Left kidney (tissue), 2 donors: ENCODE measurements around the gene PCCA. TPM values are rescaled to one million over a fixed set of nuclear protein-coding genes. Genes with fewer than 3 reads are reported as not detected.

ENCODE experiments used
- DNase-seq: peaks from one replicate; pipeline ENCODE4 v3.0.0-alpha.2; 2013
- polyA plus RNA-seq: library from polyadenylated mRNA; unstranded; fragments of 120-200 nt; gene quantifications from one replicate; pipeline ENCODE4 v1.2.1, GENCODE V29; 2013; ENCODE audit not compliant: insufficient read length

PCCA gene
- polyA plus RNA-seq, 1 donor: 64.7 TPM

DNA sequence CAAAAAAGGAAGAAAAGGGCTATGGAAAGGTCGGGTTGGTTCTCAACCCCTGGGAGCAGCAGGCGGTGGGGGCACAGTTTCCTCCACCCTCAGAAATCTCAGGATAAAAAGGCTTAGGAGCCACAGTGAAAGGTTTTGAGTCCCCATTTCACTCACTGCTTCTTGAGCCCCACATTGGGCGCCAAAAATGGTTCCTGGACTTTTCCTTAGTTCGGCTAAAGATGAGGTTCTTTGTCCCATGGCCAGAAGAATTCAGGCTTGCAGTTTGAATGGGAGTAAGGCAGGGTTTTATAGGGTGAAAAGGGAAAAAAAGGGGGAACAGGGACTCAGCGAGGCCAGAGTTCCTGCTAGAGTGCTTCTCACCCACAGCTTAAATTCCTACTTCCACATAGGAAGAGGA is 320.2 kb downstream of the PCCA start:
- DNase-seq: no peak

DNA sequence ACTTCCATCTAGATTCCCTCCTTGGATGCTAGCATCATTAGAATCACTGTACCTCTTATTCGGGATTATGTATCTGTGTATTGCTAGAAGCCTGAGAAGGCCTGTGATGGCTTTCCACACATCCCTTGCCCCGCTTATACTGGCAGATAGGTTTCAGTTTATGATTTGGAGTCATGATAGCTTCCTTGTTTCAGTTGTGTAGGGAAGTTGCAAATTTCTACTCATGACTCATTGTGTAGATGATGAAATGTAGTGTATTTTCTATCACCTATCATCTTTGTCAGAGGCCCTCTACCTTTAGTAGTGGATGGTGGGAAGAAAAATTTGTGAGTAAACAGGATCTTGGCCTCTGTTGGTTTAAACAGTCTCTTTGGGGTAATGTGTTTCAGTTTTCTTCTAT is 334.5 kb downstream of the PCCA start:
- no peak for DNase-seq

DNA sequence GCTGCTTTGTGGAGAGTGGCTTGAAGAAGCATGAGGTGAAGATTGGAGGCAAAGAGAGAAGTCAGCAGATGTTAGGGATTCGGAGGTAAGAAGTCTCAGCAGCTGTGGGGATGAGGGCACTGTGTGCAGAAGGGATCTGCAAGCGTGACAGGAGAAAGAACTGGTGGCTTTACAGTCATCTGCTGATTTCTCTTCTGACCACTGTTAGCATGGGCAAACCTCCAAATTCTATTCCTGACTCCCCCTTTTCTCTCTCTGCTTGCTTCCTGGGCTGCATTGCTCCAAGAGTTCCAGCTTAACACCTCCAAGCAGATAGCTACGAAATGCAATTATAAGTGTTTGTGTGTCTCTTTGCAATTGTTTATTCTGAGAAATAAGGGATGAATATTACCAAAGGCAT is 340.1 kb downstream of the PCCA start:
- DNase-seq: no peak

DNA sequence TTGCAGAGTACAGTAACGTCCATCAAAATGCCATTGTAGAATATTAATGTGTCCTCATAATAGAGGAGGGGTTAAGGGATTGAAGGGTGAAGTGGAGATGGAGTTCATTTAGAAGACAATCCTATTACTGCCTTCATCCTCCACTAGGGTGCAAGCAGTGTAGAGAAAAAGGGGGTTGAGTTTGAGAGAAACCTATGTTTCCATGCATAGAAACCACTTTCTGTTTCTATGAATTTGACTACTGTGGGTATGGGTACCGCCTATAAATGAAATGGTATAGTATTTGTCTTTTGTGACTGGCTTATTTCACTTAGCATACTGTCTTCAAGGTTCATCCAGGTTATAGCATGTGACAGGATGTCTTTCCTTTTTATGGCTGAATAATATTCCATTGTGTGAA is 343.7 kb downstream of the PCCA start:
- no peak for DNase-seq

DNA sequence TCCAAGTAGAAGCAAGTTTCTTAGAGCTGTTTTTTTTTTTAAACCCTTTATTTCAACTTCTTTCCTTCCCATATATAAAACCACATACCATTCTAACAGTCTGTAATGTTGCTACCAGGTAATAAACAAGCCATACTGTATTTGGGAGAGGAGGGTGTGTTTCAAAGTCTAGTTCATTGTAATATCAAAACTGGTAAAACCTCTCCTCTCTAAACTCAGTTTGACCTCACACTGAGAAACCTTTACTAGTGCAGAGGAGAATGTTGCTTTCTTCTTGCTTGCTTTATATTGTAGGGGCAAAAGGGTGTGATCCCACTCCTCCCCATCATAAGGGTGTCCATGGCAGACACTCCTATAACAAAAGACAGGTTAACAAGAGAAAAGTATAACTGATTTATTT is 344.6 kb downstream of the PCCA start:
- no peak for DNase-seq

DNA sequence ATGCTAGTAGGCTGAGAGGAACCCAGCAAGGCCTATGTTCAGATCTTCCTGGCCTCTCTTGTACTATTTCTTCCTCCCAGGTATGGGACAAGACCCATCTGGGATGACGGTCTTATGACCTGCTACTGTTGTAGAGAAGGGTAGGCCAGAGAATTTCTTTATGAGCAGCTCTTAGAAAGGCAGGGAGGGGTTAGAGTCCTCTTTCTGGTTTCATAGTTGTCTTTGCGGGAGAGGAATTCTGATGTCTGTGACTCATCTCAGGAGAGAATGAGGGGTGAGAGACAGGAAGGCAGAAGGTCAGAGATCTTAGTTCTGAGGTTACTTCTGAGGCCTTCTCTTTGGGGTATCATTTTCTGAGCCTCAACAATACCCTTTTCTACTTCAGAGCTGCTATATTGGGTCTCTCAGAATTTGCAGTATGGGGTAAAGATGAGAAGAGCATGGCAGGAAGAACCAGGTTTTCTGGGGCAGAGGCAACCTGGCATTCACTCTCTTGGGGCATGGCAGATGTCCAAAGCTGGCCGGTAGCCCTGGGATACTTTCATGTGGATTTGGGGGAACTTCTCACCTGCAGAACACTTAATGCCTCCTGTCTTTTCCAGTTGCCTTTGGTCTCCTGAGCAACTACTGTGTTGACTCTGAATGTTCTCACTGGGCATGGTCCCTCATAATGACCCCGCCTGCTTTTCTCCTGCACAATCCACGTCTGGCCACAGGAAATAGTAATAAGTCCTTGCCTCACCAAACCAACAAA is 345.3 kb downstream of the PCCA start:
- DNase-seq: no peak

DNA sequence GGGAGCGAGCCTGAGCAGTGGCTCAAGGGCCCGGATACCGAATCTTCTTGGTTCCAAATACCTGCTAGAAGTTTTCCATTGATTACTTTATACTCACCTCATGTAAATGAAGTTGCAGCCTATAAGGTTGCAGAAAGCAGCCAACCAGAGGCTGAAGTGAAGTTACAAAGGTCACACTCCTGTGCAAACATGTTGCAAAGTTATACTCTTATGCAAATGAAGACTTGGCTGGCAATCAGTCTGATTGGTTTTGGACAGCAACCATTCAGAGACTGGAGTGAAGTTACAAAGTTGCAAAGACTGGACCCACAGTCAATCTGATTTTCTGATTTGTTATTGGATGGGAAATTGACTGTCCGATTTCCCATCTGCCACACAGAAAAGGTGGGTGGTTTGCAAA is 347.2 kb downstream of the PCCA start:
- no peak for DNase-seq

DNA sequence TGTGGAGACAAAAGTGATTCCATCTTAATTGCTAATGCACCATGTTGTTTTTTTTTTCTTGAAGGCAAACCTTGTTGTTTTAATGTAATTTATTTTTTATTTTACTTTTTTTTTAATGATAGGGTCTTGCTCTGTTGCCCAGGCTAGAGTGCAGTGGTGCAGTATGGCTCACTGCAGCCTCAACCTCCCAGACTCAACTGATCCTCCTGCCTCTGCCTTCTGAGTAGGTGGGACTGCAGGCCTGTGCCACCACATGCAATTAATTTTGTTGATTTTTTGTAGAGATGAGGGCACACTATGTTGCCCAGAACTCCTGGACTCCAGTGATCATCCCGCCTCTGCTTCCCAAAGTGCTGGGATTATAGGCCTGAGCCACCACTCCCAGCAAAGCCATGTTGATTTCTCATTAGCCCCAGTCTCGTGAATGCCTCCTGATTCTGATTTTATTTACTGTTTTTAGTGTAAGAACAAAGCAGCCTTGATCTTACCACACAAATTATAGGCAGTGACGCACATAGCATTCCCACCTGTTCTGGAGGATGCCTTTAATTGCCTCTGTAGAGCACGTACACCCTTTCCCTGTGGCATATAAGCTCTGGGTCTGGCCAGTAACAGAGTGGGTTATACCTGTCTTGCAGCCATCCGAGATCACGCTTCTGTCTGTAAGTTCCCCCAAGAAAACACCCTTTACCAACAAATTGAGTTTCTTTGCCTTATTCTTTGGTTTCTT is 349.3 kb downstream of the PCCA start:
- peak; percentile 10 for DNase-seq

DNA sequence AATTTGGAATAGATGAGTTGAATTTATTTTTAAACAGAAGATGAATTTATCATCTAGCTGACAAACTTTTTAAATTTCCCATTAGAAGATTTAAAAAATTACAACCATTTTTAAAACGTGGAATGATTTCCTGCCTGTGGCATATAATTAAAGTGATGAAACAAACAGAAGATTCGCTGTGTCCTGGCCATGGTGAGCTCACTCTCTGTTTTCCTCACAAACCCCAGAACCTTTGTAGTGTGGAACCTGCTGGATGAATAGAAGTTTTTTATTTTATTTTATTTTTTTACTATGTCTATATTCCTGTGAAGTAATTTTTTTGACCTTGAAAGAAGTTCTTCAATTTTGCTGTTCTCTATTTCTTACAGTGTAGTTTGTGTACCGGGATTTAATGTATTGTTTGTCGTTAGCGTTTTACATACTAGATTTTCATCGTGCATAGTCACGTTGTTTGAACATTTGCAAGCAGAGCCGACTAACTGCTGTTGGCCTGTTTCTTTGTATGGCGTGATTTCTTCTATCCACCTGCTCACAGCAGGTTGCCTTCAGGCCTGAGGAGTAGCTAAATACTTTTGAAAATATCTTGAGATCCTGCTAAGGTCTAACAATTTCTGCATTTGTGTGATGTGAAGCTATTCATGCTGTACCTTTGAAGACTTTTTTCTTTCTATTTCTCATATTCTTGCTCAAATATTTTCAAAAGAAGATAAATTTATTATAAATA is 350.5 kb downstream of the PCCA start:
- no peak for DNase-seq

DNA sequence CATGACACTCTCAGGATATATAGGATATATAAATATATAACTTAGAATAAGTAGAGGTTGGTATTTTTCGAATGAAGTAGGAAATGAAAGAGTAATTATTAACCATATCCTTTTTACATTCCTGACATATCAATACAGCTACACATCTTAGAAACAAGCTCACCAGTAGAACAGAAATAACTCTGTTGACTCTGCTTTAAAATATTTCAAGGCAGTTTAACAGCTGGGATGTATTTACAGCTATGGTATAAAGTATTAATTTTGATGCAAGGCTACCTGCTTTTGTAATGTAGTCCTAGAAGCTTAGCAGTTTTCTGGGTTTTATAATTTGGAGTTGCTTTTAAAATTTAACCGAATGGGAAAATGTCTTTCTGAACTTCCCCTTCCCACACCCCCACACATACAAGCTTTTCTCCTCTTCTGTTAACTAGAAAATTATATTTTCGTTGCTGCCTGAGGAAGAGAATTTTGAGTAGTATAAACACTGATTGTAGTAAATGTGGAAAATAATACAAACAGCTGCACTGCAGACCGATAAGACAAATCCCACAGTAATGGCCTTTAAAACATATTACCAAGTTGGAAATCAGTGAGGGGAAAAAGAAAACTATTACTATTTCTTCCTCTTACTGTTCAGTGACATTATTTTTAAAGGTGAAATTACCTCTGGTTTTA is 352.0 kb downstream of the PCCA start:
- no peak for DNase-seq

DNA sequence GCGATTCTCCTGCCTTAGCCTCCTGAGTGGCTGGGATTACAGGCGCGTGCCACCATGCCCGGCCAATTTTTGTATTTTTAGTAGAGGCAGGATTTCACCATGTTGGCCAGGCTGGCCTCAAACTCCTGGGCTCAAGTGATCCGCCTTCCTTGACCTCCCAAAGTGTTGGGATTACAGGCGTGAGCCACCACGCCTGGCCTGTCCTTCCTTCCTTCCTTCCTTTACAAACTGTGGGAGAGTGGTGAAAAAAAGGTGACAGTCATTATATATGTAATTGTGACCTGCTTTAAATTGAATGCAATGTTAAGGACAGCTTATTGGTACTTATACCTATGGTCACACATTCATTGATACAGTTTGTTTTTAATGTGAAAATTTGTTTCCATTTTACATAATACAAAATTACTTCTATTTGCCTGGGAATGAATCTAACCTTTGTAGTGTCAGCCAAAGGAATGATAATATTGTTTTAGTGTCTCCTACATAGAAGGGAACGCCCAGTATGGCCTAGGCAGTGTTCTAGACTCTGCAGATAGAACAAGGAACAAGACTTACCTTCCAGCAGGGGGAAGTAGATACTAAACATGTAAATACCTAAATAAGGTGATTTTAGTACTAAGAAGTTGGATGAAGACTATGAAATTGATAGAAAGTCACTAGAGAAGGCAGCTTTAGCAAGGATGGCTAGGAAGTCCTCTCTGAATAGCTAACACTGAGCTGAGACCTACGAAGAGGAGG is 353.4 kb downstream of the PCCA start:
- DNase-seq: no peak

DNA sequence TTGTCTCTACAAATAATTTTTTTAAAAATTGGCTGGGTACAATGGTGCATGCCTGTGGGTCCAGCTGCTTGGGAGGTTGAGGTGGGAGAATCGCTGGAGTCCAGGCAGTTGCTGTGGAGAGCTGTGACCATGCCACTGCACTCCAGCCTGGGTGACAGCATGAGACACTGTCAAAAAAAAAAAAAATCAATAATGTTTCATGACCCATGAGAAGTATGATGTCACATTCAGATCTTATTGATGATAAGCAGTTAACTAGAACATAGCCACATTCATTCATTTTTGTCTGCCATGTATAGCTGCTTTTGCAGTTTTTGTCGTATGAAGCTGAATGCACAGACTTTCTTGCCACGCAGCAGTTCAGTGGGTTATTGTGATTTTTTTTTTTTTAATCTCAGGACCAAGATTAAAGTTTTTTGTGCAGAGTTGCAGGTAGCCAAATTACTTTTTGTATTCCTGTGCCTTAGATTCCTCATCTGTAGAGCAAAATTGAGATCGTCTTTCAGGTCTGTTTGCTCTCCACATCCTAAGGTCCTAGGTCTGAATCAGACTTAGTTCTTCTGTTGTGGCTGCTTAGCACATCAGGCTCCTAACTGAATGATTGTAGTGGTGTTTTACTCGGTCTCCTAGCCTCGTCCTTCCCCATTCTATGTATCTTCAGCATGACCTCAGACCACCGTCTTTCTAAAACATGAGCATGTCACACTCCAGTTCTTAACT is 354.5 kb downstream of the PCCA start:
- no peak for DNase-seq

DNA sequence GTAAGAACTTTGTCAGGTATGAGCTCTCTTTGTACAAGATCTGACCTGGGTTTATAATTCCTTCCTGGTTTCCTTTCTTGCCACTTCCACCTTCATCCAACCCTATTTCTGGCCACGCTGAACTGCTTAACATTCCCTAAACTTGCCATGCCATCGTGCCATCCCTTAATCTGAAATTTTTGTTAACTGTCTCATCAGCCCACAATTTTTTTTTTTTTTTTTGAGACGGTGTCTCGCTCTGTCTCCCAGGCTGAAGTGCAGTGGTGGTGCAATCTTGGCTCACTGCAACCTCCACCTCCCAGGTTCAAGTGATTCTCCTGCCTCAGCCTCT is 355.1 kb downstream of the PCCA start:
- DNase-seq: no peak

DNA sequence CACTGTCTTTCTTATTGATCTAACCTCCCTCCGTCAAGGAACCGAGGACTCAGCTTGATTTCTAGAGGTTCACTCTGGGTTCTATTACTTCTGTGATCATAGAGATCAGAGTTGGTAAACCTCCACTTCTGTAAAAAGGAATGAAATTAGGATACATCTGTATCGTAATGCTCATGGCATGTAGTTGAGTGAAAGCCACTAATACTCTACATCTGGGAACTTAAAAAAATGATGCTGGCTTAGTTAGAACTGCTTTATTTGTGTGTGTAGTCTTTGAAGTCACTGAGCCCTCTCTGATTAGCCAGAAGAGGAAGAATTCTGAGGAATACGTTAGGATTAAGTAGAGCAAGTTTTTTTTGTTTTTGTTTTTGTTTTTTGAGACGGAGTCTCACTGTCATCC is 358.9 kb downstream of the PCCA start:
- no peak for DNase-seq

DNA sequence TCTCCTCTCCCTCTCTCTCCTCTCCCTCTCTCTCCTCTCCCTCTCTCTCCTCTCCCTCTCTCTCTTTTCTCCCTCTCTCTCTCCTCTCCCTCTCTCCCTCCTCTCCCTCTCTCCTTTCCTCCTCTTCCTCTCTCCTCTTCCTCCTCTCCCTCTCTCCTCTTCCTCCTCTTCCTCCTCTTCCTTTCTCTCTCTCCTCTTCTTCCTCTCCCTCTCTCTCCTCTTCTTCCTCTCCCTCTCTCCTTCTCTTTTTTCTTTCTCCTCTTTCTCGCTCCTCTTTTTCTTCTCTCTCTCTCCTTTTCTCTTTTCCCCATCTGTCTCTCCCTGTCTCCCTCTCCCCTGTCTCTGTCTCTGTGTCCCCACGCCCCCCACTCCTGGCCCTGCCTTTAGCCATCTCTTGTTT is 363.0 kb downstream of the PCCA start:
- no peak for DNase-seq

DNA sequence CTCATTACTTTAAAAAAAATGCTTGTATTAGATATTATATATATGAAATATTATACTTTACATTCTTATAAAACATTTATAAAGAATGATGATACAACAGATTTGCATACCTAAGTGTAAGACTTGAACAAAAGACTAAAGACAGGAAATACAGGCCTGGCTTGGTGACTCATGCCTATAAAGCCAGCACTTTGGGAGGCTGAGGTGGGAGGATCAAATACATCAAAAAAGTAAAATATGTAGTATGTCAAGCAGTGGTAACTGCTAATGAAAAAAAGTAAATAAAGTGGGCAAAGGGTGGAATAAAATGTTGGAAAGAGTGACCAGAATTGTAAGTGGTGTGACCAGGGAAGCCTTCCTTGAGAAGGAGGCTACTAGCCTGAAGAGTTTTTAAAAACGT is 366.0 kb downstream of the PCCA start:
- no peak for DNase-seq

DNA sequence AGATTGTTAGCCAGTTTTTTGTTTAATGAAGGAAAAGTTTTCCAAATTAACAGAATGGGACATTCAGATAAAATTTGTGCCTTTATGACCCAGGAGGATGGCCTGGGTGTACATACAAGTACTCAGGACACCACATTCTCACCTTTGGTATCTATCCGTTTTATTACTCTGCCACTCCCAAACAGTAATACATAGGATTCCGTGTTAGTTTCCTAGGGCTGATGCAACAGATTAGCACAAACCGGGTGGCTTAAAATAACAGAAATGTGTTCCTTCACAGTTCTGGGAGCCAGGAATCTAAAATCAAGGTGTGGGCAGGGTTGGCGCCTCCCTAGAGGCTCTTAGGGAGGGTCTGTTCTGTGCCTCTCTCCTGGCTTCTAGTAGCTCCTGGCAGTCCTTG is 369.8 kb downstream of the PCCA start:
- DNase-seq: no peak

DNA sequence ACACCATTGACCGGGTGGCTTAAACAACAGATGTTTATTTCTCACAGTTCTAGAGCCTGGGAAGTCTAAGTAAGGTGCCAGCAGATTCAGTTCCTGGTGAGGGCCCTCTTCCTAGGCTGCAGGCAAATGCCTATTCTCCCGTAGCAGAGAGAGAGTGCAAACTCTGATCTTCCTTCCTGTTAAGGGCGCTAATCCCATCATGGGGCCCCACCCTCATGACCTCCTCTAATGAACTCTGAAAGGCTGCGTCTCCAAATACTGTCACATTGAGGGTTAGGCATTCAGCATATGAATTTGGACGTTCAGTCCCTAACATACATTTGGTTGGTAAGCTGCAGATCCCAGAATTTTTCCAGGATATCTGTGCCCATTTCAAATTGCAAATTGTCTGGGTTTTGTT is 370.9 kb downstream of the PCCA start:
- no peak for DNase-seq

DNA sequence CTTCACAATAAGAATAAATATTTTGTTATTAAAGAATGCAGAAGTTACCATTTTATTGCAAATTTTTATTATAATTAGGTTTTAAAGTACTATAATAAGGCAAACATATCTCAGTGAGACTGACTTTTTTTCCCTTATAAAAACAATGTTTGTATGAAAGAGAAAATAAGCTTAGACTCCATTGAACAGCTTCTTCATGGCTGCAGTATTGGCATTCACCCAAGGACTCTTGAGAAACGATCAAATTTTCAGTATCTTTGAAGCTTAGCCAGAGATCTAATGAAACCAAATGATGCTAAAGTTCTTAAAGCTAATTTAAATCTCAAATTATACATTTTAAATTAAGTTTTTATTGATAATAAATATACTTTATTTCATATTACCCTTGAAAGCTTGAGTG is 371.4 kb downstream of the PCCA start:
- DNase-seq: no peak

DNA sequence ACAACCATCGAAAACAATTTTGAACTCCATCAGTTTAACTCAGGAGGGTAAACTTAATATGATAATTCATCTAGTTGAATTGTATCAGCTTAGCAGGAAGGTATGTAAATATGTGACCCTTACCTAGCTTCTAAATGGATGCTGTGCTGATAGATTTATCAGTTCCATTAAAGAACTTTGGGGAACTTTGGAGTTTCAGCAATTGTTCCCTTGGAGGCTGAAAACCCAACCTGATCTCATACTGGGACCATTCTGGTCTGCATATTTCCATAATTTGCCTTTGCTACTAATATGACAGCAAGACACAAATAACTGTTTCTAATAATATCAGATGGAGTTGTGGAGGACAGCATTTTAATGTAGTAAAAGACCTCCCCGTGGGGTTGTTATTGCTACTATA is 371.9 kb downstream of the PCCA start:
- DNase-seq: no peak

DNA sequence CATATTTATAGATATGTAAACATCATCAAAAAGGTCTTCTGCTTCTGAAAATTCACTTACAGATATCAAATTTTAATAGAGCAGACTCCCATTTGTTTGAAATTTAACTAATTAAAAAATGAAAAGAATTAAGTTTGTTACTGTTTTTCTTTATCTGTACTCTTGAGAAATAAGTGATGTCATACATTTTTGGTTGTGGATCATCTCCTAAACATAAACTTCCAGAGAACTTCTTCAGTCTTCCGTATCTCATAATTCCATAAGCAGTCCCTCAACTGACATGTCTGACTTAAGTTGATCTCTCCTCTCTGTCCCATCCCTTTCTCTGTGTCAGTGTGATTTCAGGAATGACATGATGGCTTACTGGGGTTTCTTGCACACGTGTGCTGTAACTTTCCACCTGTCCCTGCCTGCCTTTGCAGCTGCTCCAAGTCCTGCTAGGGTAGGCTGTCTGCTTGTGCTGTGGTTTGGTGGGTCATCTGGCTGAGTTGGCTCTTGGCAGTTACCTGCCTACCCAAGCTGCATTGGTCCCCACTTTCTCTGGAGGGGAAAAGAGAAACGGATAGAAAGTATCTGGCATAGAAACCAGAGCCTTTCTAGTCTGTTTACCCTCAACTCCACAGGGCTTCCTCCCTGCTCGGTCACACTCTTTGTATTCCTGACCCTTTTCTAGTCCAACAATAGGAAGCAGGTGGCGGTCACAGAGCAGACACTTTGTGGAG is 372.6 kb downstream of the PCCA start:
- no peak for DNase-seq
